Measurements from ENCODE around the gene HERC6.
A peak's percentile ranks its signal among the peaks of the same experiment; 100 is the strongest.
"Not testable (repeated sequence)": the region's sequence is repeated elsewhere in the genome, so short reads cannot be mapped to it uniquely, and the experiment has no call there.

HERC6 gene

DNA sequence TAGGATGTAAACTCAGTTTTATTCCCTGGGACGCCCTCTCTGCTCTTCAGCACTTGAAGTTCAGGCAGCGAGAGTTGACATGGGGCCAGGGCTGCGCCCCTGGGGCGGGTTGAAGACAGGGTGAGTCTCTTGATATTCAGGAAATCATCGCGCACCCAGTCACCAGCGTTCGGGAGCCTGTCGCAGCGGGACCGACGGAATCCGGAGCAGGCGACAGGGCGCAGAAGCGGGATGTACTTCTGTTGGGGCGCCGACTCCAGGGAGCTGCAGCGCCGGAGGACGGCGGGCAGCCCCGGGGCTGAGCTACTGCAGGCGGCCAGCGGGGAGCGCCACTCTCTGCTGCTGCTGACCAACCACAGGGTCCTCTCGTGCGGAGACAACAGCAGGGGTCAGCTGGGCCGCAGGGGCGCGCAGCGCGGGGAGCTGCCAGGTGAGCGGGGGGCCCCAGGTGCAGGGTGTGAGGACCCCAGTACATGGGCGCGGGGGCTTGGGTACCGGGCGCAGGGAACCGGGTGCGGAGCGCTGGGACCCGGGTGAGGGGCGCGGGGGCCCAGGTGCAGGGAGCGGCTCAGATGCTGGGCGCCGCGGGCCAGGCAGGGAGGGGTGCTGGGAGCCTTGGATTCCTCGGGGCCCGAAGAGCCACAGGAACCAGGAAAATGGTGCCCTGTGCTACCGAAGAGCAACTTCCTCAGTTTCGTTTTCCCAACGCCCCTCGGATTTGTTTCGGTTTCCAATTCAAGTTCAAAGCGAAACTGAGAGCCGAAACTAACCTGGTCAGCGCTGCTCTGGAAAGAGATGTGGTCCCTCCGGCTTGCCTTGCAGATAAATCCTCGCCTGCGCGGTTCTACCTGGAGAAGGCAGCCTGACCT lies at the start of gene HERC6:
Gene HERC6, plus strand, starts transcription at position 162 of the 869 bp plus-strand sequence. Its CDS starts 70 bp downstream, at position 232.
- DNase-seq: peak; percentile 95

DNA sequence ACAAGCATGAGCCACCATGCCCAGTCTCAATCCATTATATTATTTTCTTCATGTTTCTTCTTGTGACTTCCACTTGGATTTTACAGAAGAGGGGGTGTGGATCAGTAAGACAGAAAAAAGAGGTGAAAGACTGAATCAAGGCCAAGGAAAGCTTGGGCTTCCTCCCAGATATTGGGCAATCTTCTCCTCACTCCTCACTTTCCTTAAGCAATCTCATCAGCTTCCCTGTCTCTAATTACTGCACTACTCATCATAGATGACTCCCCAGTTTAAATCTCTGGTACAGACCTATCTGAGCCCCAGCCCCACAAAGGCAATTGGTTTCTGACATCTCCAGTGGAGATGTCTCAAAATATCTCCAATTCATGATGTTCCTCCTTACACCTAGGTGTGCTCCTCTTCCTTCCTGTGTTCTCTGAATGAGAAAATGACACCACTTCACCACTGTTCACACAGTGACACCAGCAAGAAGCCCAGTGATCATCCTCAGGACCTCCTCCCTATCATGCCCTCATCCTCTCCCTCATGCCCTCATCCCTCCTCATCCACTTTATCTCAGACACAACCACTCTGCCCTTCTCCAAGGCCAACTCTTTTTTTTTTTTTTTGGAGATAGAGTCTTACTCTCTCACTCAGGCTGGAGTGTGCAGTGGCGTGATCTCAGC lies 44.8 kb upstream of the HERC6 start:
- DNase-seq: peak; percentile 14

DNA sequence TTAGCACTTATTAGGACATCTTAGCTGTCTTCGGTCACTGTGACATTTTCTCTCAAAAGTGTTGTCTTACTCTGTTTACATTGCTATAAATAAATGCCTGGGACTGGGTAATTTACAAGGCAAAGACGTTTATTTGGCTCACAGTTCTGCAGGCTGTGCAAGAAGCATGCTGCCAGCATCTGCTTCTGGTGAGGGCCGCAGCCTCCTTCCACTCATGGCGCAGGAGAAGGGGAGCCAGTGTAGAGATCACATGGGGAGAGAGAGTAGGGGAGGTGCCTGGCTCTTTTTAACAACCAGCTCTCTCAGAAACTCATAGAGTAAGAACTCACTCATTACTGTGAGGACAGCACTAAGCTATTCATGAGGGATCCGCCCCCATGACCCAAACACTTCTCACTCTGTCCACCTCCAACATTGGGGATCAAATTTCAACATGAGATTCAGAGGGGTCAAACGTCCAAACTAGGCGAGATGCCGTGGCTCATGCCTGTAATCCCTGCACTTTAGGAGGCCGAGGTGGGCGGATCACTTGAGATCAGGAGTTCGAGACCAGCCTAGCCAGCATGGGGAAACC lies 43.5 kb upstream of the HERC6 start:
- peak; percentile 62 for DNase-seq

DNA sequence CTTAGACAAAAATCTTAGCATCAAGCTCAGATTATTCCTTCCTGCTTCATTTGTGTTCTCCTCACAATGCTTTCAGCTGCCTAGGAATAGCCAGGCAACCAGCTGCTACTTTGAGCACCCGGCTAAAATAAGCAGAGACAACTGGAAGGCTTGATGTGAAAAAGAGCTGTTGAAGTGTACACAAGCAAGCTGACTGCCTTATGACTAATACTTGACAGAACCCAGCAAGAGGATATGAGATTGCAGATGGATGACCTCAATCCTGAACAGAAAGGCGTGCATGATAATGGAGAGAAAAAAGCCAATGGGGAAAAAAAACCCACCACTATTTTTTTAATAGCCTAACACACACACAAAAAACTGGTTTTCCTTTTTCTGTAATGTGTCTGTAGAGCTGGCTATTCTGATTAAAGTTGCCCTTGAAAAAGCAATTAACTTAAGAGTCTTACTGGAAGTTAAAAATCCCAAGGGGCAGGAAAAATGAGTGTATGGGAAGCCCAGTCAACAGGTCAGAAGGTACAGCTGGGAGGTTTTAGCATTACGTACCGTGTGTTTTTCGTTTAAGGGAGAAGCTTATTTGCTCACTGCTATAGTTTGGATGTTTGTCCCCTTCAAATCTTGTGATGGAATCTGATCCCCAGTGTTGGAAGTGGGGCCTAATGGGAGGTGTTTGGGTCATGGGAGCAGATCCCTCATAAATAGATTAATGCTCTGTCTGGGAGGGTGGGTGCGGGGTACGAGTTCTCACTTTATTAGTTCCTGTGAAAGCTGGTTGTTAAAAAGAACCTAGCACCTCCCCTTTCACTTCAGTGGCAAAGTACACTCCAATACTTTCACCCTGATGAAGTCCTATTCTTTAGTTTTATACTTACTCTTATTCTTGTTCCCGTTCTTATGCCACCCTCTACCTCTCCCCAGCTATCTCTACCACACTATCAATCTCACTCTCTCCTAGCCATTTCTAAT lies 37.1 kb upstream of the HERC6 start:
- DNase-seq: peak; percentile 93

DNA sequence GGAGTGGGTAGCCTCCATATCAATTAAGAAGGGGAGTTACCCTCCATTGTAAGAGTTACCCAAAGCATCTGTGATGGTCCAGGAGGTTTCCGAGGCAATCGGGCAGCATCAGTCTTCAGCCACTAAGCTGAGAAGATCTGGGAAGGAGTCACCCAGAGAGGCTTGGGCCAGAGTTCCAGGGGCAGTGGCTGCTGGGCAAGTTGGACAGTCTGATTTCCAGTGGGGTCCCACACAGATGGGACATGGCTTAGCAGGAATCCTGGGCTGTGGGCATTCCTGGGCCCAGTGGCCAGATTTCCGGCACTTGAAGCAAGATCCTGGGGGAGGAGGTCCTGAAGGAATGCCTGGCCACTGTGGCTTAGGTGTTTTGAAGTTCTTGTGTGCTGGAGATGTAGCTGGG lies 31.8 kb upstream of the HERC6 start:
- DNase-seq: not testable (repeated sequence)

DNA sequence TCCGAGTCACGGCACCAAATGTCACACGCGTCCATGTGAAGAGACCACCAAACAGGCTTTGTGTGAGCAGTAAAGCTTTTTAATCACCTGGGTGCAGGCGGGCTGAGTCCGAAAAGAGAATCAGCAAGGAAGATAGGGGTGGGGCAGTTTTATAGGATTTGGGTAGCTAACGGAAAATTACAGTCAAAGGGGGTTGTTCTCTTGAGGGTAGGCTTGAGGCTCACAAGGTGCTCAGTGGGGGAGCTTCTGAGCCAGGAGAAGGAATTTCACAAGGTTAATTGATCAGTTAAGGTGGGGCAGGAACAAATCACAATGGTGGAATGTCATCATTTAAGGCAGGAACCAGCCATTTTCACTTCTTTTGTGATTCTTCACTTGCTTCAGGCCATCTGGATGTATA lies 29.9 kb upstream of the HERC6 start:
- DNase-seq: not testable (repeated sequence)

DNA sequence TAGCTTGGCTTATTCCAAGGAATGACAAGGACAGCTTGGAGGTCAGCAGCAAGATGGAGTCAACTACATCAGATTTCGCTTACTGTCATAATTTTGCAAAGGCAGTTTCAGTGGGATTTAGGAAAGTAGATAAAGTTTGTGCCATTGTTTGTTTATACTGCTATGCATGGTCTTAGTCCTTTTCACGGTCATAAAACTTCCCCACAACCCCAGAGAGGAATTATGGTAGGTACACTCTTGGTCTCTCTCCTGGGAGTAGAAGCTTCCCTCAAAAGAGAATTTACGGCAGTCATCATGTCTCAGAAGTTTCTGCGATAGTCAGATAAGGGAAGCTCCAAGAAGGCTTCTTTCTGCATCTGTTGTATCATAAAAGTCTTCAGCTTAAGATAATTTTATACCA lies 27.9 kb upstream of the HERC6 start:
- DNase-seq: no peak

DNA sequence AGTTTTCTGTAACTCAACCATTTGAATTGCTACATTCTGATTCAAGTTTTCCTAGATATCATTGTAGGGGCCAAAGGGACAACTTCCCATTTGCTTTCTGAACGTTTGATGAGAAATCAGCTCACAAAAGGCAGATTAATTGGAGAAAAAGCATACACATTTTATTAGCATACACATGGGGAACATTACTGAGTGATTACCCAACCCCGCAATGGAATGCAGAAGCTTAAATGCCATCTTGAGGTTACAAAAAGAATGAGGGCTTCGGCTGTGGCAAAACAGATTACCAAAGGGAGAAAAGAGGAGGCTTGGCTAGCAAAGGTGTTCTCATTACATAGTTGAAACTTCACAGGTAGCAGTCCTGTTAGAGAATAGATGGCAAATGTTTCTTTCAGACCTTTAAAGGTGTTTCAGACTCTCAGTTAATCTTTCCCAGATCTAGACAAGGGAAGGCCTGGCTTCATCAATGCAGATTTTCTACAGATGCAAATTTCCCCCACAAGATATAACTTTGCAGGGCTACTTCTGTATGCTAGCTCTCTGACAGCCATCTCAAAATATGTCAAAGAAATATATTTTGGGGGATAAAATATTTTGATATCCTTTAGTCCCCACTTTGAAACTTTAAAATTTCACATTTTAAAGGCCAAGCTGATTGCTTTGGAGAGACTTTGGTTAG lies 26.5 kb upstream of the HERC6 start:
- no peak for DNase-seq

DNA sequence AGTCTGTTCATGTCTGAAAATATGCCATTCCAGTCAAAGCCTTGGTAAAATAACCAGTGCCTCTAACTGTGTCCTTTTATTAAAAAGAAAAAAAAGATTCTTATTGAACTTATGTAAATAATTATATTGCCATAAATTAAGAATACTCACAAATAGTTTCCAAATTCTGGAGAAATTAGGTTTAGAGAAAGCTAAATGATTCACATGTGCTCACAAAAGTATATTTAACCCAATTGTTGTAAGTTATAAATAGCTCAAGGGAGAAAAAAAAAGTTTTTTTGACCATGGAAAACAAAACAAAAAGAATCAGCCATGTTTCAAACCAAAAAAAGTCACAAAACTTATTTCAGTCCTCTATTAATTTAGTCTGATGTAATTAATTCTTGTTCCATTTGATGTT lies 25.3 kb upstream of the HERC6 start:
- DNase-seq: peak; percentile 5

DNA sequence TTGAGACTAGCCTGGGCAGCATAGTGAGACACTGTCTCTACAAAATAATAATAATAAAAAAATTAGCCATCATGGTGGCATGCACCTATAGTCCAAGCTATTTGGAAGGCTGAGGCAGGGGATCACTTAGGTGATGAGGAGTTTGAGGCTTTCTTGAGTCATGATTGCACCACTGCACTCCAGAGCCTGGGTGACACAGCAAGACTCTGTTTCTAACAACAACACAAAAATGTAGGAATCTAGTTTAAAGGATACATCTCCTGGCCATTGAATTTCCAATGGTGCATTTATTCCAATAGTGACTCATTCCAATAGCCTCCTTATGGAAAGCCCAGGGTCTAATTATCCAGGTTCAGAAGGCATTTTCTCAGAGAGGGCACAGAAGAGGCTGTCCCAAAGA lies 21.9 kb upstream of the HERC6 start:
- DNase-seq: no peak

DNA sequence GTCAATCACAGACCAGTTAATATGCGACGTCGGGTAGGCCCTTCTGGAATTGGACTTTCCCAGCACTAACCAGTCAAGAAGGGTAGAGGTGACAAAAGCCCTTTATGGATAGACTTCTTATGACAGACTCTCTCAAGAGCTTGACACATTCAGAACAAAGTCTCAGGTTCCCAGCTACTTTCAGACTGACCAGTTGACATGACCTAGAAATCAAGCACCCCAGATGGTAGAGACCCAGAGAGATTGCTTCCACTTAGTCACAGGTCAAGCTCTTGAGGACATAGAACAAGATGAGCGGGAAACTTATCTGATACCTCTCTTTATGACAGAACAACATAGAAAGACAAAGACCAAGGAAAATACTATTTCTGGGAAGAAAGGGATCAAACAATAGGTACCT lies 21.4 kb upstream of the HERC6 start:
- DNase-seq: no peak

DNA sequence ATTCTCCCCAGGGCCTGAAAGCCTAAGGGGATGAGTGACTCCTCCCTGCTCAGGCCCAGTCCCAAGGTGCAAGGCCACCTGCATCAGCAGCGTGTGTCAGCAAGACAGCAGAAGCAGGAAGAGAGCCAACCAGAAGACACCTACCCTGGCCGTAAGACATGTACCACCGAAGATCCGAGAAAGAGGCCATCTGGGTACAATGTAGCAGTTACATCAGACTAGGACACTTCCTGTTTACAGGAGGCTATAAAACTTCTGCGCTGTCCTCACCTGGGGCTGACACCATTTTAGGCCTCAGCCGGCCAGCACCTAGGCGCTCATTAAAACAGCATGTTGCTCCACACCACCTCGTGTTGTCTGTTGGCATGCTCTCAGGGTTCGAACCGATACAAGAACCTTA lies 19.1 kb upstream of the HERC6 start:
- no peak for DNase-seq

DNA sequence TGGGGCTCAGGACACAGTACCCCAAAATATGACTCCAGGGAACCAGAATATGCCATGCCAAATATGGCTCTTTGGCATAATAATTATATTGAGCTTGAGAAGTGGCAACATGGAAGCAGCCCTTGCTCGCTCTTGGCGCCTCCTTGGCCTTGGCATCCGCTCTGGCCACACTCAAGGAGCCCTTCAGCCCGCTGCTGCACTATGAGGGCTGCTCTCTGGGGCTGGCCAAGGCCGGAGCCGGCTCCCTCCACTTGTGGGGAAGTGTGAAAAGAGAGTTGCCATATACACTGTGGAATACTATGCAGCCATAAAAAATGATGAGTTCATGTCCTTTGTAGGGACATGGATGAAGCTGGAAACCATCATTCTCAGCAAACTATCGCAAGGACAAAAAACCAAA lies 18.4 kb upstream of the HERC6 start:
- DNase-seq: no peak

DNA sequence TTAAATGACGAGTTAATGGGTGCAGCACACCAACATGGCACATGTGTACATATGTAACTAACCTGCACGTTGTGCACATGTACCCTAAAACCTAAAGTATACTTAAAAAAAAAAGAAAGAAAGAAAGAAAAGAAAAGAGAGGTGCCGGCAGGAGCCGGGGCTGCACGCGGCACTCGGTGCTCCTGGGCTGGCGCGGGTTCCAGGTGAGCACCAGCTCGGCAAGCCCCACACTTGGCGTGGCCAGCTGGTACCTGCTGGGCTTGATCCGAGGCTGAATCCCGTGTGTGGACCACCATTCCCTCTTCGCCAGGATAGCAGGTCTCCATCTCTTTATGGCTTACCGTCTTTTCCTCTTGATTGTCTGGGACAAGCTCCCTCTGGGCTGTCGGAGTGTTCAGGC lies 17.9 kb upstream of the HERC6 start:
- no peak for DNase-seq

DNA sequence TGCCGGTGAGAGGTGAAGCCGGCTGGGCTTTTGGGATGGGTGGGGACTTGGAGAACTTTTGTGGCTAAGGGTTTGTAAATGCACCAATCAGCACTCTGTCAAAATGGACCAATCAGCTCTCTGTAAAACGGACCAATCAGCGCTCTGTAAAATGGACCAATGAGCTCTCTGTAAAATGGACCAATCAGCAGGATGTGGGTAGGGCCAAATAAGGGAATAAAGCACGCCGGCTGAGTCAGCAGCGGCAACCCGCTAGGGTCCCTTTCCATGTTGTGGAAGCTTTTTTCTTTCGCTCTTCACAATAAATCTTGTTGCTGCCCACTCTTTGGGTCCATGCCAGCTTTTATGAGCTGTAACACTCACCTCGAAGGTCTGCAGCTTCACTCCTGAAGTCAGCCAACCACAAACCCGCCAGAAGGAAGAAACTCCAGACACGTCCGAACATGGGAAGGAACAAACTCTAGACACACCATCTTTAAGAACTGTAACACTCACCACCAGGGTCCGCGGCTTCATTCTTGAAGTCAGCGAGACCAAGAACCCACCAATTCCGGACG lies 17.4 kb upstream of the HERC6 start:
- DNase-seq: not testable (repeated sequence)

DNA sequence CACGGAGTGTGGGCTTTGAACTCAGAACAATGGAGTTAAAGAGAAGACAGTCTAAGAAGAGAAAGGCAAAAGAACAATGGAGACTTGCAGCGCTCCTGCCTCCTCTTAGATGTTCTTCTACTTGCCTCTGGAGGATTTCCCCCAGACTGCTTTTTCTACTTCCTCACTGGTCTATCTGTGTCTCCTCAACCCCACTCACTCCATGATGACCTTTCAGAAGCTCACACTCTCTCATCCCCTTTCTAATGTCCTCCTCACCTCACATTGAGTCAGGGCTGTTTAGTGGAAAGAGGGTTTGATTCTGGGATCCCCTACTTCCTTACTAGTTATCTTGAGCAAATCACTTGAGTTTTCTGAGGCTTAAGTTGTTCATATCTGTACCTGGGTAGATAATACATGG lies 12.2 kb upstream of the HERC6 start:
- no peak for DNase-seq

DNA sequence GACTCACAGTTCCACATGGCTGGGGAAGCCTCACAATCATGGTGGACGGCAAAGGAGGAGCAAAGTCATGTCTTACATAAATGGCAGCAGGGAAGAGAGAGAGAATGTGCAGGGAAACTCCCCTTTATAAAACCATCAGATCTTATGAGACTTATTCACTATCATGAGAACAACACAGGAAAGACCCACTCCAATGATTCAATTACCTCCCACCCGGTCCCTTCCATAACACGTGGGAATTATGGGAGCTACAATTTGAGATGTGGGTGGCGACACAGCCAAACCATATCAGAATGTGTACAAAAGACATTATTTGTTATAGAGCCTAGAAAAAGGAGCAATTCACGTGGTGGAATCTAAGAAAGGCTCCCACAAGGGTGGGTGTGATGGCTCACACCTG lies 10.8 kb upstream of the HERC6 start:
- no peak for DNase-seq

DNA sequence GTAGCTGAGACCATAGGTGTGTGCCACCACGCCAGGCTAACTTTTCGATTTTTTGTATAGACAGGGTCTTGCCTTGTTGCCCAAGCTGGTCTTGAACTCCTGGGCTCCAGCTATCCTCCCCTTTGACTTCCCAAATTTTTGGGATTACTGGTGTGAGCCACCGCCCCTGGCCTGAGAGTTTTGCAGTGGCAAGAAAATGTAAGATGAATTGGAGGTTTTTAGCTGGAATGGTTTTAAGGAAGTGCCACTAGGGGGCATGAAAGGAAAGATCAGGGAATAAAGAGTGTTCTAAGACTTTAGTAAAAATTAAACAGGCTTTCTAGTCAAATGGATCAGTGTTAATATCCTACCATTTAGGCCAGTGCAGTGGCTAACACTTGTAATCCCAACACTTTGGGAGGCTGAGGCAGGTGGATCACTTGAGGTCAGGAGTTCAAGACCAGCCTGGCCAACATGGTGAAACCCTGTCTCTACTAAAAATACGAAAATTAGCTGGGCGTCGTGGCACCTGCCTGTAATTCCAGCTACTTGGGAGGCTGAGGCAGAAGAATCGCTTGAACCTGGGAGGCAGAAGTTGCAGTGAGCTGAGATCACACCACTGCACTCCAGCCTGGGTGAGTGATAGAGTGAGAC lies 9.4 kb upstream of the HERC6 start:
- DNase-seq: peak; percentile 59

DNA sequence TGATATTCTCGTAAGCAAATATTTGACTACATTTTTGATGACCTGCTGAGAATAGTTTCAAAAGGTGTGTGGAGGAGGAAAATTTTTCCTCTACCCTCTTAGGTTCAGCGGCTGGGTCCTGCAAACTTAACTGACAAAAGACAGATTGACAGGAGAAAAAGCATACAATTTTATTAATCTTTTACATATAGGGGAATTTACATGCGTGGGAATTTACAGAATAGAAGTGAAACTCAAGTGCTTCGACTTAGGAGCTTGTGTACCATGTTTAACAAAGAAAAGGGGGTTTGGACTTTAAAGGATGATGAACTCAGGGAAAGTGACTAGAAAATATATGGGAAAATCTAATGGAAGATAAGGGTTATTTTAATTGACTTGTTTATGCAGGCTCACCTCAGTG lies 2.5 kb downstream of the HERC6 start:
- DNase-seq: no peak

DNA sequence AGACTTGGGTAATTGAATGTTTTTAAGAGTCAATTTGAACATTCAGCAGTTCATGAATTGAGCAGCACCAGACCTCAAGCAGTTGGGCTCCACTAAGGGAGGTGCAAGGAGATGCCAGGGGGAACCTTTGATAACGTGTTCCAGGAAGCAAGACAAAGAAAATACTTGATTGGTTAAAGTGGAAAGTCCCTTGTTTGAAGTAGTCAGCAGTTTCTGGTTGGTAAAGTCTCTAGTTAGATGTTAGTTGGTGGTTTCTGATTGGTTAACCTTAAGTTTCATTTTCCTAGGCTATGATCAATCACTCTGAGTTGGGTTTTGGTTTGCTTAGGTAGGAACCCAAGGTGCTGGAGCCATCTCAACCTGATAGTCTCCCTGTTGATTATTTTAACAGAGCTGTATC lies 4.0 kb downstream of the HERC6 start:
- no peak for DNase-seq

DNA sequence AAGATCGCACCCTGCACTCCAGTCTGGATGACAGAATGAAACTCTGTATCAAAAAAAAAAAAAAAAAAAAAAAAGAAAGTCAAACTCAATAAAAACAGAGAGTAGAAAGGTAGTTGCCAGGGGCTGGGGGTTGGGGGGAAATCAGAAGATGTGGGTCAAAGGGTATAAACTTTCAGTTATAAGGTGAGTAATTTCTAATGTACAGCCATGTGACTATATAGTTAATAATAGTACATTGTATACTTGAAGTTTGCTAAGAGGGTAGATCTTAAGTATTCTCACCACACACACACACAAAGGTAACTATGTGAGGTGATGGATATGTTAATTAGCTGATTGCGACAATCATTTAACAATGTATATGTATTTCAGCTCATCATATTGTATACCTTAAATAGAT lies 11.5 kb downstream of the HERC6 start:
- DNase-seq: no peak
